HepG2 (cell line): ENCODE data around the gene MT1G. TPM values are rescaled to one million over a fixed set of nuclear protein-coding genes. Genes with fewer than 3 reads are reported as not detected.

Experiments used
- AHDC1 ChIP-seq: sonication (generic); formaldehyde crosslinking; IDR thresholded peaks from 2 replicates; pipeline ENCODE4 v1.5.1; 2020; ENCODE audit warnings: mild to moderate bottlenecking, missing genetic modification reagents, borderline replicate concordance
- BHLHE40 ChIP-seq: IDR thresholded peaks from 2 replicates; pipeline ENCODE4 v1.6.1; 2011; ENCODE audit warnings: low read length, improper control_type of control experiment
- CBFB ChIP-seq: sonication (generic); formaldehyde crosslinking; IDR thresholded peaks from 2 replicates; pipeline ENCODE4 v1.4.0; 2020; ENCODE audit warnings: missing genetic modification reagents
- ELF4 ChIP-seq: sonication (generic); formaldehyde crosslinking; IDR thresholded peaks from 2 replicates; pipeline ENCODE4 v1.5.0; 2020; ENCODE audit warnings: missing genetic modification reagents, mild to moderate bottlenecking, moderate library complexity, borderline replicate concordance
- FOXP4 ChIP-seq: sonication (generic); formaldehyde crosslinking; IDR thresholded peaks from 2 replicates; pipeline ENCODE4 v1.4.0; 2020; ENCODE audit warnings: missing genetic modification reagents
- ISL2 ChIP-seq: sonication (generic); formaldehyde crosslinking; IDR thresholded peaks from 2 replicates; pipeline ENCODE4 v1.5.0; 2020; ENCODE audit warnings: missing genetic modification reagents
- NR2C2 ChIP-seq: sonication (generic); formaldehyde crosslinking; IDR thresholded peaks from 2 replicates; pipeline ENCODE4 v1.4.0; 2020; ENCODE audit warnings: missing genetic modification reagents, mild to moderate bottlenecking, moderate library complexity, borderline replicate concordance
- SKIL ChIP-seq: sonication (generic); formaldehyde crosslinking; IDR thresholded peaks from 2 replicates; pipeline ENCODE4 v1.8.0; 2022; ENCODE audit warnings: missing genetic modification reagents, mild to moderate bottlenecking, moderate library complexity, borderline replicate concordance
- SPEN ChIP-seq: sonication (generic); formaldehyde crosslinking; IDR thresholded peaks from 2 replicates; pipeline ENCODE4 v1.5.1; 2020; ENCODE audit warnings: low read depth, mild to moderate bottlenecking, missing genetic modification reagents
- ZBTB7B ChIP-seq: sonication (generic); formaldehyde crosslinking; IDR thresholded peaks from 2 replicates; pipeline ENCODE4 v1.4.0; 2020; ENCODE audit warnings: missing genetic modification reagents
- ZFP90 ChIP-seq: sonication (generic); formaldehyde crosslinking; IDR thresholded peaks from 2 replicates; pipeline ENCODE4 v1.8.0; 2022; ENCODE audit warnings: missing genetic modification reagents, mild to moderate bottlenecking, inconsistent platforms, borderline replicate concordance
- ZNF18 ChIP-seq: sonication (generic); formaldehyde crosslinking; IDR thresholded peaks from 2 replicates; pipeline ENCODE4 v1.8.0; 2022; ENCODE audit warnings: mild to moderate bottlenecking, missing genetic modification reagents; ENCODE audit not compliant: insufficient replicate concordance
- ZNF879 ChIP-seq: sonication (generic); formaldehyde crosslinking; IDR thresholded peaks from 2 replicates; pipeline ENCODE4 v1.8.1; 2023; ENCODE audit warnings: missing genetic modification reagents
- polyA plus RNA-seq, 8 experiments: library from polyadenylated mRNA; depleted of rRNA in 3 of 8; stranded (reverse) in 7 of 8; unstranded in 1 of 8; fragments of >200 nt; fragmentation: Illumina TruSeq in 4 of 8; extraction: Trizol in 4 of 8; gene quantifications; 2 replicates each; pipeline versions ENCODE4 v1.2.1 to v1.2.3, GENCODE V29; 2011 to 2016; ENCODE audit warnings: low read depth in 4 of 8, missing spikeins in 1 of 8, mixed read lengths in 1 of 8; ENCODE audit not compliant: insufficient read depth in 1 of 8
- total RNA-seq, 5 experiments: library from RNA; depleted of rRNA; stranded (reverse); fragments of >200 nt; fragmentation: Illumina TruSeq; extraction: Trizol; gene quantifications; 2 replicates each; pipeline ENCODE4 v1.2.3, GENCODE V29; 2016; ENCODE audit warnings: low read depth in 1 of 5
- TF ChIP-seq, protein P1 (sequence below): sonication (generic); formaldehyde crosslinking; IDR thresholded peaks from 2 replicates; pipeline ENCODE4 v1.4.0; 2020; ENCODE audit warnings: missing genetic modification reagents, low read depth, mild to moderate bottlenecking, borderline replicate concordance

MT1G gene
- total and polyA plus RNA-seq, 2 of the 13 experiments (the other 11 are each of a cell fraction or from before 2014, with no cell fraction given), result 3.6 to 377 TPM

DNA sequence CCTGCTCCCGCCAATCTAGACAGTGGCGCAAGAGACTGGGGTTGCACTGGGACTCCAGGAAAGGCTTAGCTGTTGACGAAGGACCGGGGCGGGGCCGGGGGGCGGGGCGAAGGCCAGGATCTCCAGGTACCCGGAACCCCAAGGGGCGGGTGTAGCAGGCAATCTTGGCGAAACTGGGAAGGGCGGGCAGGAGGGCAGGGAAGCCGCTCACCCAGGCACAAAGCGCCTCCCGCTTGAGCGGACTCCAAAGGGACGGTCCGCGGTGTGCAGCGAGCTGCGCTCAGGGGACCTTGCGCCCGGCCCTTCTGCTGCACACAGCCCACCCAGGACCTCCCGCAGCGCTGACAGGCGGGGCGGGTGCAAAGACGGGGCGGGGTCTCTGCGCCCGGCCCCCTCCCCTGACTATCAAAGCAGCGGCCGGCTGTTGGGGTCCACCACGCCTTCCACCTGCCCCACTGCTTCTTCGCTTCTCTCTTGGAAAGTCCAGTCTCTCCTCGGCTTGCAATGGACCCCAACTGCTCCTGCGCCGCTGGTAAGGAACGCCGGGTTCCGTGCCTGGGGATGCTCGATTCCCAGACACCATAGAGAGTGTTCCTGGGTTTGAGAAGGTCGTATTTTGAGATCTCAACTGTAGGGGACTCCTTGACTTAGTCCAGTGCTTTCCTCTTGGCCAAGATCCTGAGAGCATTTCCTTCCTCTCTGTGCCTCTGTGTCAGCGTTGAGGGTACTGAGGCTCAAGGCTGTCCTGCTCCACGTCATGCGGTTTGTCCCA lies 10.1 kb downstream of the MT1G start, which contains the start of gene MT1F (continued):
- TF ChIP-seq ZNF18 (CRISPR knock-in tag) (no peak), NR2C2 (CRISPR knock-in tag) (no peak), ISL2 (CRISPR knock-in tag) (no peak), ZBTB7B (CRISPR knock-in tag) (peak; percentile 76), SPEN (peak; percentile 66; the same call in 1 of the 2 replicates), FOXP4 (CRISPR knock-in tag) (no peak), AHDC1 (CRISPR knock-in tag) (no peak), SKIL (CRISPR knock-in tag) (no peak), ELF4 (CRISPR knock-in tag) (0 out of 2 replicates have a peak, but pooled peaks have one; percentile 51), BHLHE40 (no peak), CBFB (CRISPR knock-in tag) (no peak), ZFP90 (peak; percentile 75; the same call in 1 of the 2 replicates), ZNF879 (CRISPR knock-in tag) (no peak)
- TF ChIP-seq, protein P1, sequence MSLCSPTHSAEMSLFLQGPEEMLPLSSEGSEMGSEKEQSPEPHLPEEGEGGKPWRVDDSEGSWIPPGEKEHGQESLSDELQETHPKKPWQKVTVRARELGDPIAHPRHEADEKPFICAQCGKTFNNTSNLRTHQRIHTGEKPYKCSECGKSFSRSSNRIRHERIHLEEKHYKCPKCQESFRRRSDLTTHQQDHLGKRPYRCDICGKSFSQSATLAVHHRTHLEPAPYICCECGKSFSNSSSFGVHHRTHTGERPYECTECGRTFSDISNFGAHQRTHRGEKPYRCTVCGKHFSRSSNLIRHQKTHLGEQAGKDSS (CRISPR knock-in tag), result no peak
